ENCODE results near the gene TTLL7. TPM values are rescaled to one million over a fixed set of nuclear protein-coding genes. Genes with fewer than 3 reads are reported as not detected.

Gene TTLL7
- total and polyA plus RNA-seq, 9 of the 15 experiments (the other 6 are each of a cell fraction or from before 2014, with no cell fraction given), result 0.63 to 2.6 (median 1.7) TPM

DNA sequence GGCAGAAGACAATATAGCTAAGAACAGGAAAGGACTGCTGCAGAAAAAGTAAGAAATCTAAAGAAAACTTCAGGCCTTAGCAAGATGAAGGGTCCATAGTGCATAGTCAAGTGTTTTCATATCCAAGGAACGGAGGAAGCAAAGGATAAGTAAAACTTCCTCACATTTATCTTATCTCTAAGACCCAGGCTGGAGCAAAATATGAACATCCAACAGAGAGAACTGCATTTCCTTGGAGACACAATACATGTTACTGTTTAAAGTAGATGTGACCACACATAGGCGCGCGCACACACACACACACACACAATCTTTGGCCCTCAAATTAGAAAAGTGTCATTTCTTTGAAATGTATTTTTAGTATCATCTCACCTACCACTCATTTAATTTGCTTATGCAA lies 66.7 kb downstream of the TTLL7 start (continued):
- TF ChIP-seq, protein P1, sequence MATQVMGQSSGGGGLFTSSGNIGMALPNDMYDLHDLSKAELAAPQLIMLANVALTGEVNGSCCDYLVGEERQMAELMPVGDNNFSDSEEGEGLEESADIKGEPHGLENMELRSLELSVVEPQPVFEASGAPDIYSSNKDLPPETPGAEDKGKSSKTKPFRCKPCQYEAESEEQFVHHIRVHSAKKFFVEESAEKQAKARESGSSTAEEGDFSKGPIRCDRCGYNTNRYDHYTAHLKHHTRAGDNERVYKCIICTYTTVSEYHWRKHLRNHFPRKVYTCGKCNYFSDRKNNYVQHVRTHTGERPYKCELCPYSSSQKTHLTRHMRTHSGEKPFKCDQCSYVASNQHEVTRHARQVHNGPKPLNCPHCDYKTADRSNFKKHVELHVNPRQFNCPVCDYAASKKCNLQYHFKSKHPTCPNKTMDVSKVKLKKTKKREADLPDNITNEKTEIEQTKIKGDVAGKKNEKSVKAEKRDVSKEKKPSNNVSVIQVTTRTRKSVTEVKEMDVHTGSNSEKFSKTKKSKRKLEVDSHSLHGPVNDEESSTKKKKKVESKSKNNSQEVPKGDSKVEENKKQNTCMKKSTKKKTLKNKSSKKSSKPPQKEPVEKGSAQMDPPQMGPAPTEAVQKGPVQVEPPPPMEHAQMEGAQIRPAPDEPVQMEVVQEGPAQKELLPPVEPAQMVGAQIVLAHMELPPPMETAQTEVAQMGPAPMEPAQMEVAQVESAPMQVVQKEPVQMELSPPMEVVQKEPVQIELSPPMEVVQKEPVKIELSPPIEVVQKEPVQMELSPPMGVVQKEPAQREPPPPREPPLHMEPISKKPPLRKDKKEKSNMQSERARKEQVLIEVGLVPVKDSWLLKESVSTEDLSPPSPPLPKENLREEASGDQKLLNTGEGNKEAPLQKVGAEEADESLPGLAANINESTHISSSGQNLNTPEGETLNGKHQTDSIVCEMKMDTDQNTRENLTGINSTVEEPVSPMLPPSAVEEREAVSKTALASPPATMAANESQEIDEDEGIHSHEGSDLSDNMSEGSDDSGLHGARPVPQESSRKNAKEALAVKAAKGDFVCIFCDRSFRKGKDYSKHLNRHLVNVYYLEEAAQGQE (IDR thresholded peaks at IDR 0.05; ENCODE audit: borderline replicate concordance), result no peak
- TF ChIP-seq, protein P1 (CRISPR knock-in tag; IDR thresholded peaks at IDR 0.05; ENCODE audit: low read depth), result no peak
- TF ChIP-seq HDAC6 (IDR thresholded peaks at IDR 0.05; ENCODE audit: low read depth, low read length) (no peak), ARID1B (IDR thresholded peaks at IDR 0.05) (peak; percentile 90), SPI1 (IDR thresholded peaks at IDR 0.05; ENCODE audit: borderline replicate concordance, low read depth, low read length) (peak; percentile 26; the same call in 1 of the 2 replicates), ERF (CRISPR knock-in tag; IDR thresholded peaks at IDR 0.05) (no peak), PHF21A (IDR thresholded peaks at IDR 0.05; ENCODE audit: borderline replicate concordance, low read depth) (no peak), CCNT2 (IDR thresholded peaks at IDR 0.05; ENCODE audit: borderline replicate concordance, extremely low read depth, insufficient read length, low read depth, low read length) (peak; percentile 62), WHSC1 (IDR thresholded peaks at IDR 0.05; ENCODE audit: low read length) (no peak), SRF (CRISPR knock-in tag; IDR thresholded peaks at IDR 0.05) (no peak)
- TF ChIP-seq, protein P2, sequence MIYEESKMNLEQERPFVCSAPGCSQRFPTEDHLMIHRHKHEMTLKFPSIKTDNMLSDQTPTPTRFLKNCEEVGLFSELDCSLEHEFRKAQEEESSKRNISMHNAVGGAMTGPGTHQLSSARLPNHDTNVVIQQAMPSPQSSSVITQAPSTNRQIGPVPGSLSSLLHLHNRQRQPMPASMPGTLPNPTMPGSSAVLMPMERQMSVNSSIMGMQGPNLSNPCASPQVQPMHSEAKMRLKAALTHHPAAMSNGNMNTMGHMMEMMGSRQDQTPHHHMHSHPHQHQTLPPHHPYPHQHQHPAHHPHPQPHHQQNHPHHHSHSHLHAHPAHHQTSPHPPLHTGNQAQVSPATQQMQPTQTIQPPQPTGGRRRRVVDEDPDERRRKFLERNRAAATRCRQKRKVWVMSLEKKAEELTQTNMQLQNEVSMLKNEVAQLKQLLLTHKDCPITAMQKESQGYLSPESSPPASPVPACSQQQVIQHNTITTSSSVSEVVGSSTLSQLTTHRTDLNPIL (CRISPR knock-in tag; IDR thresholded peaks at IDR 0.05), result no peak
- TF ChIP-seq, protein P3, sequence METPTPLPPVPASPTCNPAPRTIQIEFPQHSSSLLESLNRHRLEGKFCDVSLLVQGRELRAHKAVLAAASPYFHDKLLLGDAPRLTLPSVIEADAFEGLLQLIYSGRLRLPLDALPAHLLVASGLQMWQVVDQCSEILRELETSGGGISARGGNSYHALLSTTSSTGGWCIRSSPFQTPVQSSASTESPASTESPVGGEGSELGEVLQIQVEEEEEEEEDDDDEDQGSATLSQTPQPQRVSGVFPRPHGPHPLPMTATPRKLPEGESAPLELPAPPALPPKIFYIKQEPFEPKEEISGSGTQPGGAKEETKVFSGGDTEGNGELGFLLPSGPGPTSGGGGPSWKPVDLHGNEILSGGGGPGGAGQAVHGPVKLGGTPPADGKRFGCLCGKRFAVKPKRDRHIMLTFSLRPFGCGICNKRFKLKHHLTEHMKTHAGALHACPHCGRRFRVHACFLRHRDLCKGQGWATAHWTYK (CRISPR knock-in tag; IDR thresholded peaks at IDR 0.05), result no peak
- TF ChIP-seq, protein P4, sequence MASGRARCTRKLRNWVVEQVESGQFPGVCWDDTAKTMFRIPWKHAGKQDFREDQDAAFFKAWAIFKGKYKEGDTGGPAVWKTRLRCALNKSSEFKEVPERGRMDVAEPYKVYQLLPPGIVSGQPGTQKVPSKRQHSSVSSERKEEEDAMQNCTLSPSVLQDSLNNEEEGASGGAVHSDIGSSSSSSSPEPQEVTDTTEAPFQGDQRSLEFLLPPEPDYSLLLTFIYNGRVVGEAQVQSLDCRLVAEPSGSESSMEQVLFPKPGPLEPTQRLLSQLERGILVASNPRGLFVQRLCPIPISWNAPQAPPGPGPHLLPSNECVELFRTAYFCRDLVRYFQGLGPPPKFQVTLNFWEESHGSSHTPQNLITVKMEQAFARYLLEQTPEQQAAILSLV (tag; IDR thresholded peaks at IDR 0.05), result no peak
- TF ChIP-seq, protein P5, sequence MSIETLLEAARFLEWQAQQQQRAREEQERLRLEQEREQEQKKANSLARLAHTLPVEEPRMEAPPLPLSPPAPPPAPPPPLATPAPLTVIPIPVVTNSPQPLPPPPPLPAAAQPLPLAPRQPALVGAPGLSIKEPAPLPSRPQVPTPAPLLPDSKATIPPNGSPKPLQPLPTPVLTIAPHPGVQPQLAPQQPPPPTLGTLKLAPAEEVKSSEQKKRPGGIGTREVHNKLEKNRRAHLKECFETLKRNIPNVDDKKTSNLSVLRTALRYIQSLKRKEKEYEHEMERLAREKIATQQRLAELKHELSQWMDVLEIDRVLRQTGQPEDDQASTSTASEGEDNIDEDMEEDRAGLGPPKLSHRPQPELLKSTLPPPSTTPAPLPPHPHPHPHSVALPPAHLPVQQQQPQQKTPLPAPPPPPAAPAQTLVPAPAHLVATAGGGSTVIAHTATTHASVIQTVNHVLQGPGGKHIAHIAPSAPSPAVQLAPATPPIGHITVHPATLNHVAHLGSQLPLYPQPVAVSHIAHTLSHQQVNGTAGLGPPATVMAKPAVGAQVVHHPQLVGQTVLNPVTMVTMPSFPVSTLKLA (conservative IDR thresholded peaks at IDR 0.05), result no peak
